Hepatocyte (in vitro differentiated cells): ENCODE data around the gene GGT6. TPM values are rescaled to one million over a fixed set of nuclear protein-coding genes. Genes with fewer than 3 reads are reported as not detected.

ENCODE experiments used
- DNase-seq: peaks from one replicate; pipeline ENCODE4 v3.0.0-alpha.2; 2016; ENCODE audit warnings: low spot score
- H2AFZ ChIP-seq: fragments of 200-600 bp; sonication (generic); 2 replicates; pipeline ENCODE4 v1.6.0; 2016; ENCODE audit warnings: antibody characterized with exemption, mild to moderate bottlenecking
- H3K27ac ChIP-seq: fragments of 200-600 bp; sonication (generic); 2 replicates; pipeline ENCODE4 v1.5.1; 2016; ENCODE audit warnings: mild to moderate bottlenecking
- H3K27me3 ChIP-seq: fragments of 200-600 bp; sonication (generic); 2 replicates; pipeline ENCODE4 v1.6.1; 2016
- H3K36me3 ChIP-seq: fragments of 200-600 bp; sonication (generic); replicated peaks from 2 replicates; pipeline ENCODE4 v1.5.1; 2016; ENCODE audit warnings: low read depth; ENCODE audit not compliant: insufficient read depth
- H3K4me1 ChIP-seq: fragments of 200-600 bp; sonication (generic); 2 replicates; pipeline ENCODE4 v1.5.1; 2016; ENCODE audit warnings: mild to moderate bottlenecking, moderate library complexity; ENCODE audit not compliant: insufficient read depth
- H3K4me2 ChIP-seq: fragments of 200-600 bp; sonication (generic); 2 replicates; pipeline ENCODE4 v1.6.0; 2016
- H3K4me3 ChIP-seq: fragments of 200-600 bp; sonication (generic); 2 replicates; pipeline ENCODE4 v1.5.1; 2016; ENCODE audit warnings: mild to moderate bottlenecking
- H3K79me2 ChIP-seq: fragments of 200-600 bp; sonication (generic); 2 replicates; pipeline ENCODE4 v1.6.0; 2017; ENCODE audit warnings: mild to moderate bottlenecking
- H3K9me2 ChIP-seq: fragments of 200-600 bp; sonication (generic); replicated peaks from 2 replicates; pipeline ENCODE4 v1.6.0; 2017; ENCODE audit warnings: mild to moderate bottlenecking; ENCODE audit not compliant: insufficient read depth
- H3K9me3 ChIP-seq: fragments of 200-600 bp; sonication (generic); 2 replicates; pipeline ENCODE4 v1.5.1; 2016; ENCODE audit warnings: low read depth, mild to moderate bottlenecking
- H4K20me1 ChIP-seq: fragments of 200-600 bp; sonication (generic); 2 replicates; pipeline ENCODE4 v1.6.0; 2016; ENCODE audit warnings: mild to moderate bottlenecking; ENCODE audit not compliant: insufficient read depth, poor library complexity, severe bottlenecking
- EZH2 ChIP-seq: fragments of 200-600 bp; sonication (generic); IDR thresholded peaks from 2 replicates; pipeline ENCODE4 v1.6.1; 2016; ENCODE audit warnings: antibody characterized with exemption, mild to moderate bottlenecking, borderline replicate concordance
- EZH2phosphoT487 ChIP-seq: fragments of 200-600 bp; sonication (generic); IDR thresholded peaks from one replicate; pipeline ENCODE4 v1.6.1; 2018; ENCODE audit warnings: antibody characterized with exemption, mild to moderate bottlenecking, low read depth, moderate library complexity; ENCODE audit not compliant: unreplicated experiment, severe bottlenecking
- WGBS: methylation state at CpG from one replicate; pipeline ENCODE4 v1.1.6; 2016; ENCODE audit warnings: low lambda C conversion rate; ENCODE audit errors: missing lambda C conversion rate; 5-methylcytosine and 5-hydroxymethylcytosine counted together
- polyA plus RNA-seq: library from polyadenylated mRNA; unstranded; fragments of >200 nt; fragmentation: Nextera tagmentation; extraction: Ambion mirVana; gene quantifications from 2 replicates; pipeline ENCODE4 v1.2.1, GENCODE V29; 2016
- total RNA-seq: library from RNA; depleted of rRNA; stranded (reverse); fragments of >200 nt; gene quantifications from 2 replicates; pipeline ENCODE4 v1.2.3, GENCODE V29; 2014
- TF ChIP-seq, protein P1 (sequence below): fragments of 200-600 bp; sonication (generic); IDR thresholded peaks from 2 replicates; pipeline ENCODE4 v1.5.1; 2016; ENCODE audit warnings: antibody characterized with exemption, mild to moderate bottlenecking; ENCODE audit not compliant: poor library complexity

GGT6 gene
- total and polyA plus RNA-seq, 2 experiments from 2014 or later, result not detected

GRCh38 chr17:4511199-4511932, 49.0 kb downstream of the GGT6 start:
- no peaks in the 10 kb centered on the region for H3K79me2 ChIP-seq
- TF ChIP-seq EZH2phosphoT487 (no peak), EZH2 (no peak)
- TF ChIP-seq, protein P1, sequence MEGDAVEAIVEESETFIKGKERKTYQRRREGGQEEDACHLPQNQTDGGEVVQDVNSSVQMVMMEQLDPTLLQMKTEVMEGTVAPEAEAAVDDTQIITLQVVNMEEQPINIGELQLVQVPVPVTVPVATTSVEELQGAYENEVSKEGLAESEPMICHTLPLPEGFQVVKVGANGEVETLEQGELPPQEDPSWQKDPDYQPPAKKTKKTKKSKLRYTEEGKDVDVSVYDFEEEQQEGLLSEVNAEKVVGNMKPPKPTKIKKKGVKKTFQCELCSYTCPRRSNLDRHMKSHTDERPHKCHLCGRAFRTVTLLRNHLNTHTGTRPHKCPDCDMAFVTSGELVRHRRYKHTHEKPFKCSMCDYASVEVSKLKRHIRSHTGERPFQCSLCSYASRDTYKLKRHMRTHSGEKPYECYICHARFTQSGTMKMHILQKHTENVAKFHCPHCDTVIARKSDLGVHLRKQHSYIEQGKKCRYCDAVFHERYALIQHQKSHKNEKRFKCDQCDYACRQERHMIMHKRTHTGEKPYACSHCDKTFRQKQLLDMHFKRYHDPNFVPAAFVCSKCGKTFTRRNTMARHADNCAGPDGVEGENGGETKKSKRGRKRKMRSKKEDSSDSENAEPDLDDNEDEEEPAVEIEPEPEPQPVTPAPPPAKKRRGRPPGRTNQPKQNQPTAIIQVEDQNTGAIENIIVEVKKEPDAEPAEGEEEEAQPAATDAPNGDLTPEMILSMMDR, result no peak
- H3K27me3 ChIP-seq, result no peaks in the 10 kb centered on the region
- WGBS, result 92% methylated on average over 9 of the region's 10 CpGs
- H3K27ac ChIP-seq, result no peak overlapping the region
- no peaks in the 10 kb centered on the region for H3K36me3 ChIP-seq
- no peak overlapping the region for H2AFZ ChIP-seq
- H4K20me1 ChIP-seq, result no peaks in the 10 kb centered on the region
- peaks cover 18% of the 10 kb centered on the region for H3K4me1 ChIP-seq
- H3K9me2 ChIP-seq, result no peaks in the 10 kb centered on the region
- DNase-seq, result no peak
- H3K4me3 ChIP-seq, result no peak overlapping the region
- H3K9me3 ChIP-seq, result no peaks in the 10 kb centered on the region
- H3K4me2 ChIP-seq, result no peak overlapping the region

DNA sequence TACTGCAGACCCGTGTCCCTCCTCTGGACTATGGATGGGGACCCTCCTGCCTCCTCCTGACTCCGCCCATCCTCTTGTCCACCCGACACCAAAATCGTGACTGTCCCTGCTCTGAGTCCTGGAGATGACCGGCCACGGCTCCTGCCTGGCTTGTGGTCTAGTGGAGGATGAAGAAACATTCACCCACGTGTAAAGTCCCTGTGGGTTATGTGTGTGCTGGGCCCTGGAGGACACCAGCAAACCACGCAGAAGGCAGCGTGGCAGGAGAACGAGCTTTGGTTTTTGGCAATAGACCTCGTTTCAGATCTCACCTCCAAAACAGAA, 49.8 kb downstream of the GGT6 start:
- TF ChIP-seq, protein P1, result no peak
- TF ChIP-seq EZH2 (no peak), EZH2phosphoT487 (no peak)
- DNase-seq, result no peak
- no peaks in the 10 kb centered on the region for H3K9me3 ChIP-seq
- no peak overlapping the region for H2AFZ ChIP-seq
- H3K4me3 ChIP-seq, result no peak overlapping the region
- WGBS, result 85% methylated on average over 11 of the region's 11 CpGs
- no peaks in the 10 kb centered on the region for H3K9me2 ChIP-seq
- no peak overlapping the region for H3K27ac ChIP-seq
- H3K4me2 ChIP-seq, result no peak overlapping the region
- H3K36me3 ChIP-seq, result no peaks in the 10 kb centered on the region
- no peaks in the 10 kb centered on the region for H3K27me3 ChIP-seq
- no peaks in the 10 kb centered on the region for H3K79me2 ChIP-seq
- H4K20me1 ChIP-seq, result no peaks in the 10 kb centered on the region
- peaks cover 16% of the 10 kb centered on the region for H3K4me1 ChIP-seq

GRCh38 chr17:4509923-4510617, 50.3 kb downstream of the GGT6 start:
- Histone ChIP-seq H3K4me1 (peaks cover 16% of the 10 kb centered on the region), H3K4me3 (no peak overlapping the region)
- DNase-seq, result no peak

More at GRCh38 chr17:4509923-4510617, 50.3 kb downstream of the GGT6 start:
- Histone ChIP-seq H2AFZ (no peak overlapping the region), H3K9me2 (no peaks in the 10 kb centered on the region), H3K79me2 (no peaks in the 10 kb centered on the region), H3K27me3 (no peaks in the 10 kb centered on the region), H4K20me1 (no peaks in the 10 kb centered on the region), H3K9me3 (no peaks in the 10 kb centered on the region), H3K27ac (no peak overlapping the region), H3K36me3 (no peaks in the 10 kb centered on the region), H3K4me2 (no peak overlapping the region)
- TF ChIP-seq, protein P1, result no peak
- no peak for TF ChIP-seq EZH2
- TF ChIP-seq EZH2phosphoT487, result no peak
- WGBS, result 90% methylated on average over 21 of the region's 21 CpGs
